ENCODE data around the gene TTC39B.
"Not testable (repeated sequence)": the region's sequence is repeated elsewhere in the genome, so short reads cannot be mapped to it uniquely, and the experiment has no call there.

TTC39B gene

GRCh38 chr9:15306757-15307522, at the start of gene TTC39B:
TTC39B (minus strand) TSS chr9:15307216; CDS start chr9:15307125, 91 bp downstream.
- DNase-seq (ENCODE audit: low spot score), result peak; percentile 95

- DNase-seq (ENCODE audit: low spot score), result no peak
Observed at GRCh38 chr9:15355669-15356068, 48.7 kb upstream of the TTC39B start.

- DNase-seq (ENCODE audit: low spot score), result no peak
Observed at GRCh38 chr9:15354713-15355112, 47.7 kb upstream of the TTC39B start.

GRCh38 chr9:15353892-15354291, 46.9 kb upstream of the TTC39B start:
- no peak for DNase-seq (ENCODE audit: low spot score)

- DNase-seq (ENCODE audit: low spot score), result no peak
Observed at GRCh38 chr9:15352306-15352705, 45.3 kb upstream of the TTC39B start.

- no peak for DNase-seq (ENCODE audit: low spot score)
Observed at GRCh38 chr9:15349892-15350761, 43.1 kb upstream of the TTC39B start.

- DNase-seq (ENCODE audit: low spot score), result no peak
Observed at GRCh38 chr9:15346837-15347236, 39.8 kb upstream of the TTC39B start.

- no peak for DNase-seq (ENCODE audit: low spot score)
Observed at GRCh38 chr9:15344191-15344590, 37.2 kb upstream of the TTC39B start.

- no peak for DNase-seq (ENCODE audit: low spot score)
Observed at GRCh38 chr9:15333376-15333881, 26.4 kb upstream of the TTC39B start.

GRCh38 chr9:15332939-15333338, 25.9 kb upstream of the TTC39B start:
- no peak for DNase-seq (ENCODE audit: low spot score)

GRCh38 chr9:15329539-15330109, 22.6 kb upstream of the TTC39B start:
- no peak for DNase-seq (ENCODE audit: low spot score)

GRCh38 chr9:15328946-15329345, 21.9 kb upstream of the TTC39B start:
- no peak for DNase-seq (ENCODE audit: low spot score)

- DNase-seq (ENCODE audit: low spot score), result not testable (repeated sequence)
Observed at GRCh38 chr9:15322695-15323094, 15.7 kb upstream of the TTC39B start.

GRCh38 chr9:15319661-15320060, 12.6 kb upstream of the TTC39B start:
- not testable (repeated sequence) for DNase-seq (ENCODE audit: low spot score)

GRCh38 chr9:15317836-15318235, 10.8 kb upstream of the TTC39B start:
- DNase-seq (ENCODE audit: low spot score), result no peak

GRCh38 chr9:15311607-15312006, 4.6 kb upstream of the TTC39B start:
- no peak for DNase-seq (ENCODE audit: low spot score)

- no peak for DNase-seq (ENCODE audit: low spot score)
Observed at GRCh38 chr9:15310107-15310850, 3.3 kb upstream of the TTC39B start.

- DNase-seq (ENCODE audit: low spot score), result no peak
Observed at GRCh38 chr9:15308511-15308910, 1.5 kb upstream of the TTC39B start.

- DNase-seq (ENCODE audit: low spot score), result no peak
Observed at GRCh38 chr9:15307523-15307841, 466 bp upstream of the TTC39B start.

- DNase-seq (ENCODE audit: low spot score), result peak; percentile 55
Observed at GRCh38 chr9:15306068-15306756, 804 bp downstream of the TTC39B start.

GRCh38 chr9:15305470-15305869, 1.5 kb downstream of the TTC39B start:
- DNase-seq (ENCODE audit: low spot score), result no peak

All from iPS-NIHi11 (cell line).